GM18868 (cell line): ENCODE results near the gene TAF7.
"Not testable (repeated sequence)": the region's sequence is repeated elsewhere in the genome, so short reads cannot be mapped to it uniquely, and the experiment has no call there.

Source experiments
- ATAC-seq: cut with Tn5 transposase; IDR thresholded peaks from one replicate; pipeline ENCODE4 v1.9.1; 2021; ENCODE audit warnings: mild to moderate bottlenecking, moderate library complexity; ENCODE audit not compliant: unreplicated experiment

The TAF7 gene, protein sequence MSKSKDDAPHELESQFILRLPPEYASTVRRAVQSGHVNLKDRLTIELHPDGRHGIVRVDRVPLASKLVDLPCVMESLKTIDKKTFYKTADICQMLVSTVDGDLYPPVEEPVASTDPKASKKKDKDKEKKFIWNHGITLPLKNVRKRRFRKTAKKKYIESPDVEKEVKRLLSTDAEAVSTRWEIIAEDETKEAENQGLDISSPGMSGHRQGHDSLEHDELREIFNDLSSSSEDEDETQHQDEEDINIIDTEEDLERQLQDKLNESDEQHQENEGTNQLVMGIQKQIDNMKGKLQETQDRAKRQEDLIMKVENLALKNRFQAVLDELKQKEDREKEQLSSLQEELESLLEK

DNA sequence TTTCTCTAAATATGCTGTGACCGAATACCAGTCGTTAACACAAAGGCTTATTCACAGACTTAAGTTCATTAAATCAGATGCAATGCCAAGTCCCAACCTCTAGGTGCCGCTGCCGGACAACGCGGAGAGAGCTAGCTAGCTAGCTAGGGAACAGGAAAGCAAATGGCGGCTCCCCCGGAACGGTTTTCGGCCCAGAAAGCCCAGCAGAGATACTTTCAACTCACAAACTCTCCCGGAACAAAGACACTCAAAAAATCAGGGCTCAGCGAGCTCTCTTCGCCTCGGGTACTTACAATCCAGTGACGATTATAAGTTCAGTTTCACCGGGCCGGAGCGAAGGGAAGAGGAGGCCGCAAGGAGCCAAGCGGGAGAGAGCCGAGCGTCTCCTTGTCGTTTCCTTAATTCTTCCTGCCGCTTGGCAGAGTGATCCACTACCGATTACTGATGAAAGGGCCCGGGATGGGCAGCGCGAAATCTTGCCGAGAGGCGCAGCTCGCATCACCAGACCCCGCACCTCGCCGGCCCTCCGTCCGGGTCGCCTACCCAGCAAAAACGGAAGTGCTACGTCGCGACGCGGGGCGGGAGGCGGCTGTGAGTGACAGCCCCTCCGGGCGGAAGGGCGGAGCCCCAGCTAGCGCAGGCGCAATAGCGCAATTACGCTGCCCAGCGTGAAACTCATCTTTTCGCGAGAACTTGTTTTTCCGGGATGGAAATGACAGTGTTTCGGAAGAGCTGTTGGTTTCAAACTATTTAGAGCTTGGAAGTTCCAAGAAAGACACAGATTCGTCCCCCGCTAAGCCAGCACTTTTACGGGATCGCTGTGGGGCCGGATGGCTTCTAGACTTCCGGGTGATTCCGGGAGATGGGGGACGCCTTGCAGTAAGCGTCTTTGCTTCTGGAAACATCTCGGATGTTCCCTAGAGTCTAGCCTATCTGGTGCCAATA lies at the start of gene TAF7:
Gene TAF7 (minus strand): TSS at position 560 of the 945 bp plus-strand sequence. CDS start 740 bp downstream, outside the sequence.
- peak; percentile 86 for ATAC-seq

DNA sequence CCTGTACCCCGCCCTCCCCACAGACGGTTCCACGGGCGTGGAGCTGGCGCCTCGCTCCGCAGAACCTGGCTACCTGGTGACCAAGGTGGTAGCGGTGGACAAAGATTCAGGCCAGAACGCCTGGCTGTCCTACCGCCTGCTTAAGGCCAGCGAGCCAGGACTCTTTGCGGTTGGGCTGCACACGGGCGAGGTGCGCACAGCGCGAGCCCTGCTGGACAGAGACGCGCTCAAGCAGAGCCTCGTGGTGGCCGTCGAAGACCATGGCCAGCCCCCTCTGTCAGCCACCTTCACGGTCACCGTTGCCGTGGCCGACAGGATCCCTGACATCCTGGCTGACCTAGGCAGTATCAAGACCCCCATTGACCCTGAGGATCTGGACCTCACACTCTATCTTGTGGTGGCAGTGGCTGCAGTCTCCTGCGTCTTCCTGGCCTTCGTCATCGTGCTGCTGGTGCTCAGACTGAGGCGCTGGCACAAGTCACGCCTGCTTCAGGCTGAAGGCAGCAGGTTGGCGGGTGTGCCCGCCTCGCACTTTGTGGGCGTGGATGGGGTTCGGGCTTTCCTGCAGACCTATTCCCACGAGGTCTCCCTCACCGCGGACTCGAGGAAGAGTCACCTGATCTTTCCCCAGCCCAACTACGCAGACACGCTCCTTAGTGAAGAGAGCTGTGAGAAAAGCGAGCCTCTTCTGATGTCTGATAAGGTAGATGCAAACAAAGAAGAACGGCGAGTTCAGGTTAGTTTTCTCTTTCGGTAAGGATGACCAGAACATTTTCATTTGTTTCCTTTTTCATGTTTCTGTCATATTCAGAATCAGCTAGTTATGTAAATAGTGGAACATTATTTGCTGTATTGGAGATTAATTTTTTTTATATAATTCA lies 45.7 kb upstream of the TAF7 start:
- no peak for ATAC-seq

DNA sequence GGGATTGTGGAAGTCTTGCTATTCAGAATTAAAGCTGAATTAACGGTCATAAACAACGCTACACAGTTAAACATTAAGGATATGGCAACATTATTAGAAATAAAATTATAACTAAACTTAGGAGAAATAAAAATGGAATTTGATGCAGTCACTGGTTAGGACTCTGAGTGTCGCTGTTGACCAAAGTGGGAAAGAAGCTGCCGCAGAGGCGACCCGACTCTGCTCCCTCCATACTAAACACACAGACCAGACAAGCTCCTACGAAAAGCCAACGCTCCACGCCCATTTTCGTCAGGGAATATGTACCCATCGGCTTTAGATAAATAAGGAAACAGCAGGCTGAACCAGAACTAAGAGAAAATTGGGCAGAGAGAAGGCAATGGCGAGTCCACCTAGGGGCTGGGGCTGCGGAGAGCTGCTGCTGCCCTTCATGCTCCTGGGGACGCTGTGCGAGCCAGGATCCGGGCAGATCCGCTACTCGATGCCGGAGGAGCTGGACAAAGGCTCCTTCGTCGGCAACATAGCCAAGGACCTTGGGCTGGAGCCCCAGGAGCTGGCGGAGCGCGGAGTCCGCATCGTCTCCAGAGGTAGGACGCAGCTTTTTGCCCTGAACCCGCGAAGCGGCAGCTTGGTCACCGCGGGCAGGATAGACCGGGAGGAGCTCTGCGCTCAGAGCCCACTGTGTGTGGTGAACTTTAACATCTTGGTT lies 43.5 kb upstream of the TAF7 start, which contains the start of gene PCDHGA5:
Gene PCDHGA5 (plus strand): TSS at position 211 of the 709 bp plus-strand sequence. CDS start 169 bp downstream, at position 380.
- no peak for ATAC-seq

DNA sequence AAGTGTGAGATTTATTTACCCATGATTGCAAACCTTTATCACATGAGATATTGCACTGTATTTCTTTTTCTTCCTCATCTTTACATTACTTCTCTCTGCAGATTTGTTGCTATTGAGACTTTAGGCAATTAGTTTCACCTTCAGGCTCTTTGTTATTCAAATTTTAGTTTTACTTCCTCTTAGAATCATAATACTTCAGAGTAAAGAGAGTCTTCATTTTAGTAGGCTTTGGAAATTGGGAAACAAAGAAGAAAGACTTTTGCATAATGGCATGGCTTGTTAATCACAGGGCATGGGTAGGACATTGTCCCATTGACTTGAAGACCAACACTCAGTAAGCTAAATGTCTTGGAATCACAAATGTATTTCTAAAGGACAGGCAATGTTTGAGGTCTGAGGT lies 42.1 kb upstream of the TAF7 start:
- no peak for ATAC-seq

DNA sequence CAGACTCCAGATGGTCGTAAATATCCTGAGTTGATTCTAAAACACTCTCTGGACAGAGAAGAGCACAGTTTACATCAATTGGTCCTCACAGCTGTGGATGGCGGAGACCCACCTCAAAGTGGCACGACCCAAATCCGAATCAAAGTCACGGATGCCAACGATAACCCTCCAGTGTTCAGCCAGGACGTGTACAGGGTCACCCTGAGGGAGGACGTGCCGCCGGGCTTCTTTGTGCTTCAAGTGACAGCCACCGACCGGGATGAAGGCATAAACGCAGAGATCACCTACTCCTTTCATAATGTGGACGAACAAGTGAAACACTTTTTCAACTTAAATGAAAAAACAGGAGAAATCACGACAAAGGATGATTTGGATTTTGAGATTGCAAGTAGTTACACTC lies 40.1 kb upstream of the TAF7 start:
- ATAC-seq: no peak

DNA sequence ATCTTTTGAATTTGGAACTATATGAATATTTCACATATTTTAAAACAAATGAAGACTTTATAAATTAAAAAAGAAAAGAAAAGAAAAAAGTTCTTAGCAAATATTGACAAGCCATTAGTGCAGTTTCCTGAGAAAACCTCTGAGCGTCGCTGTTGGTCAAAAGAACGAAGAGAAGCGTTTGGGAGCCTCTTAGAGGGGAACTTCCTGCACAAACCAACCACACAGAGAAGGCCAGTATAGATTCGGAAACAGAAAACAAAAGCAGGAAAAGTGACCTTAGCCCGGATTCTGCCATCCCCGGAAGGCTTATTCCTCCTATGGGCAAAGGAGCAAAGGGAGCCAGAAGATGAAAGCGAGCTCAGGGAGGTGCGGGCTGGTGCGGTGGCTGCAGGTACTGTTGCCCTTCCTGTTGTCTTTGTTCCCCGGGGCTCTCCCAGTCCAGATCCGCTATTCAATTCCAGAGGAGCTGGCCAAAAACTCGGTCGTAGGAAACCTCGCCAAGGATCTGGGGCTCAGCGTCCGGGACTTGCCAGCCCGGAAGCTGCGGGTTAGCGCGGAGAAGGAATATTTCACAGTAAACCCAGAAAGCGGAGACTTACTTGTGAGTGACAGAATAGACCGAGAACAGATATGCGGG lies 39.3 kb upstream of the TAF7 start, which contains the start of gene PCDHGB2:
Gene PCDHGB2 (plus strand): TSS at position 205 of the 637 bp plus-strand sequence. CDS start 142 bp downstream, at position 347.
- peak; percentile 79 for ATAC-seq

DNA sequence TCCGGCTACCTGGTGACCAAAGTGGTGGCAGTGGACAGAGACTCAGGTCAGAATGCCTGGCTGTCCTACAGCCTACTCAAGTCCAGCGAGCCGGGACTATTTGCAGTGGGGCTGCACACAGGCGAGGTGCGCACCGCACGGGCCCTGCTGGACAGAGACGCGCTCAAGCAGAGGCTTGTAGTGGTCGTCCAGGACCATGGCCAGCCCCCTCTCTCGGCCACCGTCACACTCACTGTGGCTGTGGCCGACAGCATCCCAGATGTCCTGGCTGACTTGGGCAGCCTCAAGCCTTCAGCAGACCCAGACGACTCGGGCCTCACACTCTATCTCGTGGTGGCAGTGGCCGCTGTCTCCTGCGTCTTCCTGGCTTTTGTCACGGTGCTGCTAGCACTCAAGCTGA lies 36.4 kb upstream of the TAF7 start:
- no peak for ATAC-seq

DNA sequence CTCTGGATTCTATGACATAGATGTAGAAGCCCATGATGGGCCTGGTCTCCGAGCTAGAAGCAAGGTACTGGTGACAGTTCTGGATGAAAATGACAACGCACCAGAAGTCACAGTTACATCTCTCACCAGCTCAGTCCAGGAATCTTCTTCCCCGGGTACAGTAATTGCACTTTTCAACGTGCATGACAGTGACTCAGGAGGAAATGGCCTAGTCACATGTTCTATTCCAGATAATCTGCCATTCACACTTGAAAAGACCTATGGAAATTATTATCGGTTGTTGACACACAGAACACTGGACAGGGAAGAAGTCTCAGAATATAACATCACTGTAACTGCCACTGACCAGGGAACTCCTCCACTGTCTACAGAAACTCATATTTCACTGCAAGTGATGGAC lies 35.5 kb upstream of the TAF7 start:
- ATAC-seq: no peak

DNA sequence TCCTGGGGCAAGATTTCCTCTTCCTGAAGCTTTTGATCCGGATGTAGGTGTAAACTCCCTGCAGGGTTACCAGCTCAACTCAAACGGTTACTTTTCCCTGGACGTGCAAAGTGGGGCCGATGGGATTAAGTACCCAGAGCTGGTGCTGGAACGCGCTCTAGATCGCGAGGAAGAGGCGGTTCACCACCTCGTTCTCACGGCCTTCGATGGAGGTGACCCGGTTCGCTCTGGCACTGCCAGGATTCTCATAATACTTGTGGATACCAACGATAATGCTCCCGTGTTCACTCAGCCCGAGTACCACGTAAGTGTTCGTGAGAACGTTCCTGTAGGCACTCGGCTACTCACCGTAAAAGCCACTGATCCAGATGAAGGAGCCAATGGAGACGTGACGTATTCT lies 35.1 kb upstream of the TAF7 start:
- no peak for ATAC-seq

DNA sequence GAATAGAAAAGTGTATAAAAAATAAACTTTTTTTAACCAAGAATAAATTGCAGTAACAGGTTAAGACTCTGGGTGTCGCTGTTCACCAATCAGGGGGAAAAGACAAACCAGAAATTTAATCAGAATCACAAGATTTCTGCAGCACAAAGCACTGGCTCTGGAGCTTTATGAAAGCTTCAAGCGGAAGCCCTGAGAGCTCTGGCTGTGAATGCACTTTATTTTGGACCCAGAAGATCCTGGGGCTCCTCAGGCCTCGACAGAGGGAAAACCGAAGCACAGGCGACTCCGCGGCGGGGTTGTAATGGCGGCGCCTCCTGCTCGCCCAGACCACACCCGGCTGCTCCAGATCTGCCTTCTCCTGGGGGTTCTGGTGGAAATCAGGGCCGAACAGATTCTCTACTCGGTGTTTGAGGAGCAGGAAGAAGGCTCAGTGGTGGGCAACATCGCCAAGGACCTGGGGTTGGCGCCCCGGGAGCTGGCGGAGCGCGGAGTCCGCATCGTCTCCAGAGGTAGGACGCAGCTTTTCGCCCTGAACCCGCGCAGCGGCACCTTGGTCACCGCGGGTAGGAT lies 34.4 kb upstream of the TAF7 start, which contains the start of gene PCDHGA4:
Gene PCDHGA4 (plus strand): TSS at position 122 of the 570 bp plus-strand sequence. CDS start 87 bp downstream, at position 209.
- ATAC-seq: peak; percentile 37

DNA sequence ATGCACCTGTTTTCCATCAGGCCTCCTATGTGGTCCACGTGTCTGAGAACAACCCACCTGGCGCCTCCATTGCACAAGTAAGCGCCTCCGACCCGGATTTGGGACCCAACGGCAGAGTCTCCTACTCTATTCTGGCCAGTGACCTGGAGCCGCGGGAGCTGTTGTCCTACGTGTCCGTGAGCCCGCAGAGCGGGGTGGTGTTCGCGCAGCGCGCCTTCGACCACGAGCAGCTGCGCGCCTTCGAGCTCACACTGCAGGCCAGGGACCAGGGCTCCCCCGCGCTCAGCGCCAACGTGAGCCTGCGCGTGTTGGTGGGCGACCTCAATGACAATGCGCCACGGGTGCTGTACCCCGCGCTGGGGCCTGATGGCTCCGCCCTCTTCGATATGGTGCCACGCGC lies 31.0 kb upstream of the TAF7 start:
- ATAC-seq: no peak

DNA sequence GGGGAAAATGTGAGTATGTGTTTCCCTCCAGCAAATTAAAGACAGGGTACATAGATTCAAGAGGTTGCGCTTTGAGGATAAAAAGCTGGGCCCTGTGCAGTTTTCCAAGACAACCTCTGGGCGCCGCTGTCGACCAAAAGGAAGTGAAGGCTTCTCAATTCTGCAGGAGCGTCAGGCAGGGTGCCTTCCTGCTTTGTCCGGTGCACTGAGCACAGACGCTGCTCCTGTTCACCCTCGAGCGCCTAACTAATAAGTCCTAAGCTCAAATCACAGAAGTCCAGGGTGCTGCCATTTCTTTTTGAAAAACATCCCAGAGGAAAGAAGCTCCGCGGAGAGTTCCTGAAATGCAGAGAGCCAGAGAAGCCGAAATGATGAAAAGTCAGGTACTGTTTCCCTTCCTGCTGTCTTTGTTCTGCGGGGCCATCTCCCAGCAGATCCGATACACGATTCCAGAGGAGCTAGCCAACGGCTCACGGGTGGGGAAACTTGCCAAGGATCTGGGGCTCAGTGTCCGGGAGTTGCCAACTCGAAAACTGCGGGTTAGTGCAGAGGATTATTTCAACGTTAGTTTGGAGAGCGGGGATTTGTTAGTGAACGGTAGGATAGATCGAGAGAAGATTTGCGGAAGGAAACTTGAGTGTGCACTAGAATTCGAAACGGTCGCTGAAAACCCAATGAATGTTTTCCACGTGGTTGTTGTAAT lies 29.5 kb upstream of the TAF7 start, which contains the start of gene PCDHGB1:
Gene PCDHGB1 (plus strand): TSS at position 183 of the 703 bp plus-strand sequence. CDS start 162 bp downstream, at position 345.
- ATAC-seq: peak; percentile 84

DNA sequence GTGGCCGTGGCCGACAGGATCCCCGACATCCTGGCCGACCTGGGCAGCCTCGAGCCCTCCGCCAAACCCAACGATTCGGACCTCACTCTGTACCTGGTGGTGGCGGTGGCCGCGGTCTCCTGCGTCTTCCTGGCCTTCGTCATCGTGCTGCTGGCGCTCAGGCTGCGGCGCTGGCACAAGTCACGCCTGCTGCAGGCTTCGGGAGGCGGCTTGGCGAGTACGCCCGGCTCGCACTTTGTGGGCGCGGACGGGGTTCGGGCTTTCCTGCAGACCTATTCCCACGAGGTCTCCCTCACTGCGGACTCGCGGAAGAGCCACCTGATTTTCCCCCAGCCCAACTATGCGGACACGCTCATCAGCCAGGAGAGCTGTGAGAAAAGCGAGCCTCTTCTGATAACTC lies 25.4 kb upstream of the TAF7 start:
- not testable (repeated sequence) for ATAC-seq

DNA sequence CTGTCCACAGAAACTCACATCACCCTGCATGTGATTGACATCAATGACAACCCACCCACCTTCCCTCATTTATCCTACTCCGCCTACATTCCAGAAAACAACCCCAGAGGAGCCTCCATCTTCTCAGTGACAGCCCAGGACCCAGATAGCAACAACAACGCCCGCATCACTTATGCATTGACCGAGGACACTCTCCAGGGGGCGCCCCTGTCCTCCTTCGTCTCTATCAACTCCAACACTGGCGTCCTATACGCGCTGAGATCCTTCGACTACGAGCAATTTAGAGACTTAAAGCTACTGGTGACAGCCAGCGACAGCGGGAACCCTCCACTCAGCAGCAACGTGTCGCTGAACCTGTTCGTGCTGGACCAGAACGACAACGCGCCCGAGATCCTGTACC lies 24.7 kb upstream of the TAF7 start:
- no peak for ATAC-seq

DNA sequence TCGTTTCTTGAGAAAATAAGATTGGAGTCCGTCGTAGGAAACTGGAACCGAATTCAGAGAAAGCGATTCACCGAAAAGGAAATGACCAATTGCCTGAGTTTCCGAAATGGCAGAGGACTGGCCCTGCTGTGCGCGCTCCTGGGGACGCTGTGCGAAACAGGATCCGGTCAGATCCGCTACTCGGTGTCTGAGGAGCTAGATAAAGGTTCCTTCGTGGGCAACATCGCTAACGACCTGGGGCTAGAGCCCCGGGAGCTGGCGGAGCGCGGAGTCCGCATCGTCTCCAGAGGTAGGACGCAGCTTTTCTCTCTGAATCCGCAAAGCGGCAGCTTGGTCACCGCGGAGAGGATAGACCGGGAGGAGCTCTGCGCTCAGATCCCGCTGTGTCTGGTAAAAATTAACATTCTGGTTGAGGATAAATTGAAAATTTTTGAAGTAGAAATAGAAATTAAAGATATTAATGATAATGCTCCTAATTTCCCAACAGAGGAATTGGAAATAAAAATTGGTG lies 23.4 kb upstream of the TAF7 start:
- ATAC-seq: peak; percentile 67

DNA sequence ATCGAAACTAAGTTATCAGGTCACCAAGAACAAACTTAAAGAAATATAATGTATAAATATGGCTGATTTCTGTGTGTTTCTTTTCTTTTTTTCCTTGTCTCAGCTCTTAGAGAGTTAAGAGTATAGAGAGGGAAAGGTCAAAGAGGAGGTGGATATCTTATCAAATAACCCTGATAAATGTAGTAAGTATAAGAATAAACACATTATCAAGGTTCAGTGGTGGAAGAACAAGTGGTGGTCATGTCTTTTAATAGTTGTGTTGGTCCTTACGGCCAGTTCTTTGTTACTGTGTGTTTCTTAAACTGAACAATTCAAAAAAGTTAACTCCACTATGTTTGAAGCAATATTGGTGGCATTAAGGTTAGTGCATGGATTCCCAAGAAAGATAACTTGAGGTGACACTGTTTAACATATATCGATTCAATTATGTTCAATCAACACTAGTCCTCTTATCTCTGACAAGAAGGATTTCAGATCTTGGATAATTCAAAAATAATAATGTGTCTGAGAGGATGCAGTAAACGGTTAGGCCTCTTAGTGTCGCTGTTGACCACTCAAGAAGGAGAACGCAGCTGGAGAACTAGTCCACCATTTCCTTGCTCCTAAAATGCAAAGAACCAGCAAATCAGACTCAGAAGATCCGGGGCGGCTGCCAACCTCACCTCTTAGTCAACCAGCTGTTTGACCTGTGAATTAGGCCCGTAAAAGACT lies 22.8 kb upstream of the TAF7 start, which contains the start of gene PCDHGA3:
Gene PCDHGA3 (plus strand): TSS at position 588 of the 711 bp plus-strand sequence. CDS start 205 bp downstream, outside the sequence.
- ATAC-seq: peak; percentile 79

DNA sequence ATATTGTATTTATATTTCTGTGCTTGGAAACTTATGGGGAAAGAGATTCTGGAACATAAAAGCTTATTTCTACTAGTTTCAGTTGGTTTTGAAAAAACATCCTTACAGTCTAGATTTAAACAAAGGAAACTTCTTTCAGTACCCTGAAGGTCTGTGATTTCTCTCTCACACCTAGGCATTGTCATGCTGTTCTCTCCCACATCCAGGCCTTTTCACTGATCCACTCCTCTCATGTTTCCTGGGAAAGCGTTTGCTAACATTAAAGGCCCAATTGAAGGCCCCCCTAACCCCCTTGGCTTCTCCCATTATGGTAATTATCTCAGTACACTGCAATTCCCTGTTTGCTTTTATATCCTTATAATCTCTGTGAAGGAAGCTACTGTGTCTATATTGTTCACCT lies 22.2 kb upstream of the TAF7 start:
- no peak for ATAC-seq
